Measurements from ENCODE around the gene C9orf153. TPM values are rescaled to one million over a fixed set of nuclear protein-coding genes. Genes with fewer than 3 reads are reported as not detected.
"Not testable (repeated sequence)": the region's sequence is repeated elsewhere in the genome, so short reads cannot be mapped to it uniquely, and the experiment has no call there.

The C9orf153 gene
- total and polyA plus RNA-seq, 3 donors from 2014 or later, result 5.0 to 24.4 (median 10.2) TPM

GRCh38 chr9:86201474-86202337, 57.8 kb downstream of the C9orf153 start:
- 63 to 75% methylated on average over 5 of the region's 5 CpGs for WGBS, 2 donors
- Histone ChIP-seq H3K36me3 (ENCODE audit: low read depth, missing control alignments) (no peaks in the 10 kb centered on the region), H3K27ac (no peak overlapping the region), H3K9me3 (no peaks in the 10 kb centered on the region), H3K27me3 (no peaks in the 10 kb centered on the region), H3K4me1 (no peaks in the 10 kb centered on the region), H3K4me3 (no peak overlapping the region)
- no peak for TF ChIP-seq POLR2A (IDR thresholded peaks at IDR 0.05)
- no peak for TF ChIP-seq CTCF (IDR thresholded peaks at IDR 0.05)
- intact Hi-C loops (cut with DNase I; ENCODE audit: low total_unique reads), result no loop called here
- DNase-seq, result no peak

GRCh38 chr9:86200599-86201162, 58.8 kb downstream of the C9orf153 start:
- no peak overlapping the region for H3K4me3 ChIP-seq
- intact Hi-C loops (cut with DNase I; ENCODE audit: low total_unique reads), result no loop called here
- no peak for TF ChIP-seq POLR2A (IDR thresholded peaks at IDR 0.05)
- no peaks in the 10 kb centered on the region for H3K4me1 ChIP-seq
- no peaks in the 10 kb centered on the region for H3K36me3 ChIP-seq (ENCODE audit: low read depth, missing control alignments)
- DNase-seq, result no peak
- H3K9me3 ChIP-seq, result no peaks in the 10 kb centered on the region
- no peak overlapping the region for H3K27ac ChIP-seq
- H3K27me3 ChIP-seq, result no peaks in the 10 kb centered on the region
- WGBS, 2 donors, result 74 to 82% methylated on average over 2 of the region's 2 CpGs

GRCh38 chr9:86193088-86193487, 66.4 kb downstream of the C9orf153 start:
- WGBS, 2 donors, result 83 to 84% methylated on average over 4 of the region's 4 CpGs
- Histone ChIP-seq H3K4me3 (no peak overlapping the region), H3K27ac (no peak overlapping the region), H3K9me3 (no peaks in the 10 kb centered on the region), H3K4me1 (no peaks in the 10 kb centered on the region), H3K36me3 (ENCODE audit: low read depth, missing control alignments) (no peaks in the 10 kb centered on the region), H3K27me3 (no peaks in the 10 kb centered on the region)
- intact Hi-C loops (cut with DNase I; ENCODE audit: low total_unique reads), result no loop called here
- DNase-seq, result no peak
- TF ChIP-seq CTCF (IDR thresholded peaks at IDR 0.05), result no peak
- TF ChIP-seq POLR2A (IDR thresholded peaks at IDR 0.05), result no peak

- WGBS, 2 donors, result 42 to 63% methylated on average over 1 of the region's 1 CpG
- H3K36me3 ChIP-seq (ENCODE audit: low read depth, missing control alignments); H3K9me3 ChIP-seq; intact Hi-C loops (cut with DNase I; ENCODE audit: low total_unique reads); H3K4me1 ChIP-seq; H3K4me3 ChIP-seq; H3K27me3 ChIP-seq; DNase-seq; H3K27ac ChIP-seq: not testable (repeated sequence)
Observed at GRCh38 chr9:86190700-86191099, 68.8 kb downstream of the C9orf153 start.

- Histone ChIP-seq H3K4me3 (no peak overlapping the region), H3K36me3 (ENCODE audit: low read depth, missing control alignments) (no peaks in the 10 kb centered on the region), H3K9me3 (no peaks in the 10 kb centered on the region), H3K27ac (no peak overlapping the region), H3K4me1 (no peaks in the 10 kb centered on the region), H3K27me3 (no peaks in the 10 kb centered on the region)
- WGBS, 2 donors, result 42 to 60% methylated on average over 3 of the region's 3 CpGs
- intact Hi-C loops (cut with DNase I; ENCODE audit: low total_unique reads), result no loop called here
- DNase-seq, result no peak
- TF ChIP-seq CTCF (IDR thresholded peaks at IDR 0.05) (no peak), POLR2A (IDR thresholded peaks at IDR 0.05) (no peak)
Observed at GRCh38 chr9:86187121-86187520, 72.3 kb downstream of the C9orf153 start.

Data from testis (tissue), 3 donors.